ENCODE data around the gene VMP1.

The VMP1 gene

DNA sequence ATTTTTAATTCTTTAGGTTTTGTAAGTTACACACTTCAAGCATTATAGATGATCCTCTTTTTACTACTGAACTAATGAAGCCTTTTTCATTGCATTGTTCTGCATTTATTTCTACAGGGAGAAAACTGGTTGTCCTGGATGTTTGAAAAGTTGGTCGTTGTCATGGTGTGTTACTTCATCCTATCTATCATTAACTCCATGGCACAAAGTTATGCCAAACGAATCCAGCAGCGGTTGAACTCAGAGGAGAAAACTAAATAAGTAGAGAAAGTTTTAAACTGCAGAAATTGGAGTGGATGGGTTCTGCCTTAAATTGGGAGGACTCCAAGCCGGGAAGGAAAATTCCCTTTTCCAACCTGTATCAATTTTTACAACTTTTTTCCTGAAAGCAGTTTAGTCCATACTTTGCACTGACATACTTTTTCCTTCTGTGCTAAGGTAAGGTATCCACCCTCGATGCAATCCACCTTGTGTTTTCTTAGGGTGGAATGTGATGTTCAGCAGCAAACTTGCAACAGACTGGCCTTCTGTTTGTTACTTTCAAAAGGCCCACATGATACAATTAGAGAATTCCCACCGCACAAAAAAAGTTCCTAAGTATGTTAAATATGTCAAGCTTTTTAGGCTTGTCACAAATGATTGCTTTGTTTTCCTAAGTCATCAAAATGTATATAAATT is 132.3 kb downstream of the VMP1 start:
- H3K27ac ChIP-seq = peak overlapping the region; percentile 99

DNA sequence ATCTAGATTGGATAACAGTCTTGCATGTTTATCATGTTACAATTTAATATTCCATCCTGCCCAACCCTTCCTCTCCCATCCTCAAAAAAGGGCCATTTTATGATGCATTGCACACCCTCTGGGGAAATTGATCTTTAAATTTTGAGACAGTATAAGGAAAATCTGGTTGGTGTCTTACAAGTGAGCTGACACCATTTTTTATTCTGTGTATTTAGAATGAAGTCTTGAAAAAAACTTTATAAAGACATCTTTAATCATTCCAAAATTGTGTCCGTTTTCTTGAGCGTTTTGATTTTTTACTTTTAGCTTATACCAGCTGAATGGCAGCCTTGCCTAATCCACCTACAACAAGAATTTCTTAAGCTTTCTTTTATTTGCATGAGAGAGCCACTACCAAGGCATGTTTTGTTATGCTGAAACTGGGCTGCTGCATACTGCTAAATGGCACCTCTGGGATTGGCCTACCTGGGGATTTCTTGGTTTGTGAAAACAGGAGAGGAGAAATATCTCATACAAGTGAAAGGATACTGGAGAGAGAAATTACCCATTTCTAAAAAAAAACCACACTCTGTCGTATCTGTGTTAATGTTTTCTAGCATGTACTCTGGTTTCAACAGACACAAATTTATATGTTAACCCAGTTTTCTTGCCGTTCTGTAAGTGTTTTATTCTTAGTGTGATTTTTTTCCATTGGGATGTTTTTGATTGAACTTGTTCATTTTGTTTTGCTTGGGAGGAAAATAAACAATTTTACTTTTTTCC is 133.1 kb downstream of the VMP1 start:
- H3K27ac ChIP-seq = peak overlapping the region; percentile 99

More for the DNA sequence above, 132.3 kb downstream of the VMP1 start:
- TF ChIP-seq, protein P1, sequence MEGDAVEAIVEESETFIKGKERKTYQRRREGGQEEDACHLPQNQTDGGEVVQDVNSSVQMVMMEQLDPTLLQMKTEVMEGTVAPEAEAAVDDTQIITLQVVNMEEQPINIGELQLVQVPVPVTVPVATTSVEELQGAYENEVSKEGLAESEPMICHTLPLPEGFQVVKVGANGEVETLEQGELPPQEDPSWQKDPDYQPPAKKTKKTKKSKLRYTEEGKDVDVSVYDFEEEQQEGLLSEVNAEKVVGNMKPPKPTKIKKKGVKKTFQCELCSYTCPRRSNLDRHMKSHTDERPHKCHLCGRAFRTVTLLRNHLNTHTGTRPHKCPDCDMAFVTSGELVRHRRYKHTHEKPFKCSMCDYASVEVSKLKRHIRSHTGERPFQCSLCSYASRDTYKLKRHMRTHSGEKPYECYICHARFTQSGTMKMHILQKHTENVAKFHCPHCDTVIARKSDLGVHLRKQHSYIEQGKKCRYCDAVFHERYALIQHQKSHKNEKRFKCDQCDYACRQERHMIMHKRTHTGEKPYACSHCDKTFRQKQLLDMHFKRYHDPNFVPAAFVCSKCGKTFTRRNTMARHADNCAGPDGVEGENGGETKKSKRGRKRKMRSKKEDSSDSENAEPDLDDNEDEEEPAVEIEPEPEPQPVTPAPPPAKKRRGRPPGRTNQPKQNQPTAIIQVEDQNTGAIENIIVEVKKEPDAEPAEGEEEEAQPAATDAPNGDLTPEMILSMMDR (conservative IDR thresholded peaks at IDR 0.05) = no peak

DNA sequence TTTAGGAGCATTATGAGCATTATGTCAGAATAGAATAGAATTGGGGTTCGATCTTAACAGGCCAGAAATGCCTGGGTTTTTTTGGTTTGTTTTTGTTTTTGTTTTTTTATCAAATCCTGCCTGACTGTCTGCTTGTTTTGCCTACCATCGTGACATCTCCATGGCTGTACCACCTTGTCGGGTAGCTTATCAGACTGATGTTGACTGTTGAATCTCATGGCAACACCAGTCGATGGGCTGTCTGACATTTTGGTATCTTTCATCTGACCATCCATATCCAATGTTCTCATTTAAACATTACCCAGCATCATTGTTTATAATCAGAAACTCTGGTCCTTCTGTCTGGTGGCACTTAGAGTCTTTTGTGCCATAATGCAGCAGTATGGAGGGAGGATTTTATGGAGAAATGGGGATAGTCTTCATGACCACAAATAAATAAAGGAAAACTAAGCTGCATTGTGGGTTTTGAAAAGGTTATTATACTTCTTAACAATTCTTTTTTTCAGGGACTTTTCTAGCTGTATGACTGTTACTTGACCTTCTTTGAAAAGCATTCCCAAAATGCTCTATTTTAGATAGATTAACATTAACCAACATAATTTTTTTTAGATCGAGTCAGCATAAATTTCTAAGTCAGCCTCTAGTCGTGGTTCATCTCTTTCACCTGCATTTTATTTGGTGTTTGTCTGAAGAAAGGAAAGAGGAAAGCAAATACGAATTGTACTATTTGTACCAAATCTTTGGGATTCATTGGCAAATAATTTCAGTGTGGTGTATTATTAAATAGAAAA is 133.8 kb downstream of the VMP1 start:
- H3K27ac ChIP-seq = peak overlapping the region; percentile 99

More for the DNA sequence above, 133.1 kb downstream of the VMP1 start:
- TF ChIP-seq, protein P1 (conservative IDR thresholded peaks at IDR 0.05) = no peak

DNA sequence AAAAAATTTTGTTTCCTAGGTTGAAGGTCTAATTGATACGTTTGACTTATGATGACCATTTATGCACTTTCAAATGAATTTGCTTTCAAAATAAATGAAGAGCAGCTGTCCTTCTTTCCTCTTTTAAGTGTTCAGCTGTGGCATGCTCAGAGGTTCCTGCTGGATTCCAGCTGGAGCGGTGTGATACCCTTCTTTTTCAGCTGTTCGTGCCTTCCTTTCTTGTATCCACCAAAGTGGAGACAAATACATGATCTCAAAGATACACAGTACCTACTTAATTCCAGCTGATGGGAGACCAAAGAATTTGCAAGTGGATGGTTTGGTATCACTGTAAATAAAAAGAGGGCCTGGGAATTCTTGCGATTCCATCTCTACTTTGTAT is 134.4 kb downstream of the VMP1 start:
- H3K27ac ChIP-seq = peak overlapping the region; percentile 7; the same call in 1 of the 2 replicates

DNA sequence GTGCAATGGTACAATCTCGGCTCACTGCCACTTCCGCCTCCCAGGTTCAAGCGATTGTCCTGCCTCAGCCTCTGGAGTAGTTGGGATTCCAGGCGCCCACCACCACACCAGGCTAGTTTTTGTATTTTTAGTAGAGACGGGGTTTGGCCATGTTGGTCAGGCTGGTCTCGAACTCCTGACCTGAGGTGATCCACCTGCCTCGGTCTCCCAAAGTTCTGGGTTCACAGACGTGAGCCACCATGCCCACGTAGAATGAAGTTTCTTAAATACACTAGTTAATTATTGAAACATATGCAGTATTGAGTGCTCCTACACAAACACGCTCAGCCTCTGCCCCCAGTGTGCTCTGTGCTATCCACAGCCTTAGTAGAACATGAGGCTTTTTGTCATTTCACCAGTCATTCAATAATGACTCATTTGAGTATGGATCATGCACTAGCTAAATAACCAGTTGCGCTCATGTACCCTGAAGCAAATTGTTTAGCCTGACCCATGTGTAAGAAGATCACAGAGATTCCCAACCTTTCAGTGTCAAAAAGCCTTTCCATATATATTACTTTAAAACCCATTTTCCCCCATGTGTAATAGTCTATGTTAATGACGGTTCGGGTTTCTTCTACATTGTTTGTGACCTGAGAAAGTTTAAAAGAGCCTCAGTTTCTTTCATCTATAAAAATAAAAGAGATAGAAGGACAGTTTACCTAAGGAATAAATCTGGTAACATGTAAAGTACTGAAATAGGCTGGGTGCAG is 135.6 kb downstream of the VMP1 start:
- H3K27ac ChIP-seq = peak overlapping the region; percentile 84; the same call in 1 of the 2 replicates
- TF ChIP-seq, protein P1 (conservative IDR thresholded peaks at IDR 0.05) = no peak

DNA sequence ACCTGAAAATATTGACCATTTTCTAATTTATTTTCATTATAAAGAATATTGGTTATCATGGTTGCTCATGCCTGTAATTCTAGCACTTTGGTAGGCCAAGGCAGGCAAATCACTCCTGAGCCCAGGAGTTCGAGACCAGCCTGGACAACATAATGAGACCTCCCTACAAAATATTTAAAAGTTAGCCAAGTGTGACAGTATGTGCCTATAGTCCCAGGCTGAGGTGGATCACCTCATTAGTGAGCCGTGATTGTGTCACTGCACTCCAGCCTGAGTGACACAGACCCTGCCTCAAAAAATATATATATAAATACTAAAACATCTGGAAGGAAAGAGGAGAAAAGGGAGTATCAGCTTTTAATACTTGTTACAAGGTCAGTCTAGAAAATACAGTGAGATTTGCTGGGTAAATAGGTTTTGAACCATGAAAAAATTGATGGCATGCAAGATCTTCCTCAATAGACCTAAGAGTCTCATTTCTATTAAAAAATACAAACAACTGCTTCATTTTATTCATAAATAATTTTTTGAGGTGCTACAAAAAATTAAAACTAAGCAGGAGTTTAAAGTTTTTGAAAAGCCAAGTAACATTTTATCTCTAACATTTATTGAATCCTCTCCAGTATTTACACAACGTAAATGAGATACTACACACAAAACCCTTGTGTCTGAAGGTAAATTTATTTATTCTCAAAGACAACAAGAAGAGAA is 137.6 kb downstream of the VMP1 start:
- peak overlapping the region; percentile 84 for H3K27ac ChIP-seq
- TF ChIP-seq, protein P1 (conservative IDR thresholded peaks at IDR 0.05) = no peak

DNA sequence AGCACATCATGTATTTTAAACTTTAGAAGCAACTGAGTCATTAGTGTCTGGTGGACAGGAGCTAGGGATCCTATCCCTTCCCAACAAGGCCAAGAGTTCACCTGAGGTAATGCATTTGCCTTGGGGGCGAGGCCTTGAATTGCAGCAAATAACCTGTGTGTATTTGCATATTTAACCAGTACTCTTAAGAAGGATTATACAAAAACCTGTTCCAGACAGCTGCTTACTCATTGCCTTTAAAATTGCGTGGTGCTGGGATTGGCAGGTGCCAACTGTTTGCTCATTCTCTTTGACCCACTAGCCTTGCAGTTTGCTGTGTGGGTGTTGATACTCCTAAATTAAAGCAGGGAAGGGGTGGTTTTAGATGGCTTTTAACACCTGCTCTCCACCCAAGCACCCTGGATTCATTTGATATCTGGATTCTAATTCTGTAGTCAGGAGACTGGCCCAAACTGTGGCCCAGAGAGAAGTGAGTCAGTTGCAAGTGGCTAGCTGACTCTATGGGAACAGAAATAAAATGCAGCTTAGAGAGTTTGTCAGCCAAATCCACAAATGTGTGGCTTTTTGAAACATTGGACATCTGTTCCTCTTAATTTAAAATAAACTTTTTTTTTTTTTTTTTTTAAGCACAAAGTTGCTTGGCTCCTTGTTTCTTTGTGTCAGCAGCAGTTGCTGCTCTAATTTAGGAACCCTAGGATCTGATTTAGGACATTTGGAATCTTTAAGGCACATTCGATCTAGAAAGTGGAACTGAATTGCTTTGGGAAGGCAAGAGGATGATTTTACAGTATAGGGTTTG is 138.3 kb downstream of the VMP1 start:
- H3K27ac ChIP-seq = peak overlapping the region; percentile 84

More for the DNA sequence above, 138.3 kb downstream of the VMP1 start:
- TF ChIP-seq, protein P1 (conservative IDR thresholded peaks at IDR 0.05) = no peak

Data from VCaP (cell line).